ENCODE measurements around the gene LSR. TPM values are rescaled to one million over a fixed set of nuclear protein-coding genes. Genes with fewer than 3 reads are reported as not detected.
A peak's percentile ranks its signal among the peaks of the same experiment; 100 is the strongest.
"Not testable (repeated sequence)": the region's sequence is repeated elsewhere in the genome, so short reads cannot be mapped to it uniquely, and the experiment has no call there.

LSR gene
- total RNA-seq, 1 donor from 2014 or later: 2.8 TPM

DNA sequence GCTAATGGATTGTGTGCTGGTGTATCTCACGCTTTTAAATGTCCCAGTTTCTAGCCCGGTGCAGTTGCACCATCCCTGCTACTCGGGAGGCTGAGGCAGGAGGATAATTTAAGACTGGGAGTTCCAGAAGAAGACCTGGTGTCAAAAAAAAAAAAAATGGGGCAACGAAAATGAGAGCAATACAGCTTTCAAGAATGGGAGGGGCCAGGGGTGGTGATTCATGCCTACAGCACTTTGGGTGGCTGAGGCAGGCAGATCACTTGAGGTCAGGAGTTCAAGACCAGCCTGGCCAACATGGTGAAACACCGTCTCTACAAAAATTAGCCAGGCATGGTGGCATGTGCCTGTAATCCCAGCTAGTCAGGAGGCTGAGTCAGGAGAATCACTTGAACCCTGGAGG lies 37.3 kb downstream of the LSR start:
- intact Hi-C loops (cut with micrococcal nuclease); H3K9me3 Mint-ChIP-seq; H3K4me1 Mint-ChIP-seq; DNase-seq; H3K36me3 Mint-ChIP-seq (ENCODE audit: low read depth); H3K27ac Mint-ChIP-seq; H3K4me3 Mint-ChIP-seq: not testable (repeated sequence)
- peaks cover 18% of the 10 kb centered on the region for H3K27me3 Mint-ChIP-seq

DNA sequence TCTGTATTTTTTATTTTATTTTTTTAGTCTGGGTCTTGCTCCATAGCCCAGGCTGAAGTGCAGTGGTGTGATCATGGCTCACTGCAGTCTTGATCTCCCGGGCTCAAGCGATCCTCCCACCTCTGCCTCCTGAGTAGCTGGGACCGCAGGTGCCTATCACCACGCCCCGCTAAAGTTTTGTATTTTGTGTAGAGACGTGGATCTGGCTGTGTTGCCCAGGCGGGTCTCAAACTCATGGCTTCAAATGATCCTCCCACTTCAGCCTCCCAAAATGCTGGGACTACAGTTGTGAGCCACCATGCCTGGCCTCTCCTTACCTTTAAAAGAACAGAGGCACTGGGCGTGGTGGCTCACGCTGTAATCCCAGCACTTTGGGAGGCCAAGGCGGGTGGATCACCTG lies 38.9 kb downstream of the LSR start:
- H3K27ac Mint-ChIP-seq: no peak overlapping the region
- no peaks in the 10 kb centered on the region for H3K36me3 Mint-ChIP-seq (ENCODE audit: low read depth)
- peaks cover 14% of the 10 kb centered on the region for H3K27me3 Mint-ChIP-seq
- DNase-seq: no peak
- H3K4me1 Mint-ChIP-seq: no peaks in the 10 kb centered on the region
- intact Hi-C loops (cut with micrococcal nuclease): no loop called here
- no peak overlapping the region for H3K4me3 Mint-ChIP-seq
- H3K9me3 Mint-ChIP-seq: no peaks in the 10 kb centered on the region

DNA sequence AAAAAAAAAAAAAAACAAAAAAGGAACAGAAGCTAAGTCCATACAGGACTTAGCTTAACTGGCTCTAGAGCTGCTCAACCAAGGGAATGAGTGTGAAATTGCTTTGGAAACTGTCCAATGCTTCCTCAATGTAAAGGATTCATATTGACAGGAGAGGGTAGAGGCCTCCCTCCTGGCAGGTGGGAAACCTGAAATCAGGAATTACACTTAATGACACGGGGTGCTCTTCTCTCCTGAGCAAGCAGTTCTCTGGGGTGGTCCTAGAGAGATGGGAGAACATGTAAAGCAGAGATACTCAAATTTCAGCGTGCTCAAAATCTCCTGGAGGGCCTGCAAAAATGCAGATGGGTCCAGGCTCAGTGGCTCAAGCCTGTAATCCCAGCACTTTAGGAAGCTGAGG lies 39.5 kb downstream of the LSR start:
- intact Hi-C loops (cut with micrococcal nuclease): no loop called here
- Mint-ChIP-seq H3K9me3 (no peaks in the 10 kb centered on the region), H3K27ac (no peak overlapping the region)

DNA sequence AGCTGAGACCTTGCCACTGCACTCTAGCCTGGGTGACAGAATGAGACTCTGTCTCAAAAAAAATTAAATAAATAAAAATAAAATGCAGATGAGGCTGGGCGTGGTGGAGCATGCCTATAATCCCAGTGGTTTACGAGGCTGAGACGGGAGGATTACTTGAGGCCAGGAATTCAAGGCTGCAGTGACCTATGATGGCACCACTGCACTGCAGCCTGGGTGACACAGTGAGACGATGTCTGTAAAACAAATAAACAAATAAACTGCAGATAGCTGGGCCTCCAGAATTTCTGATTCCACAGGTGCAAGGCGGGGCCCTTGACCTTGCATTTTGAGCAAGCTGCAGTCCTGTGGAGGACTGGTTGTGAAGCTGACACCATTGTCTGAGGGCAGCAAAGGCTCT lies 40.1 kb downstream of the LSR start:
- Mint-ChIP-seq H3K36me3 (ENCODE audit: low read depth) (no peaks in the 10 kb centered on the region), H3K27ac (no peak overlapping the region), H3K4me1 (no peaks in the 10 kb centered on the region), H3K27me3 (peaks cover 6% of the 10 kb centered on the region), H3K9me3 (no peaks in the 10 kb centered on the region), H3K4me3 (no peak overlapping the region)
- no peak for DNase-seq
- intact Hi-C loops (cut with micrococcal nuclease): no loop called here

More for the DNA sequence above, 39.5 kb downstream of the LSR start:
- Mint-ChIP-seq H3K4me1 (no peaks in the 10 kb centered on the region), H3K4me3 (no peak overlapping the region), H3K27me3 (peaks cover 8% of the 10 kb centered on the region), H3K36me3 (ENCODE audit: low read depth) (no peaks in the 10 kb centered on the region)
- DNase-seq: no peak

DNA sequence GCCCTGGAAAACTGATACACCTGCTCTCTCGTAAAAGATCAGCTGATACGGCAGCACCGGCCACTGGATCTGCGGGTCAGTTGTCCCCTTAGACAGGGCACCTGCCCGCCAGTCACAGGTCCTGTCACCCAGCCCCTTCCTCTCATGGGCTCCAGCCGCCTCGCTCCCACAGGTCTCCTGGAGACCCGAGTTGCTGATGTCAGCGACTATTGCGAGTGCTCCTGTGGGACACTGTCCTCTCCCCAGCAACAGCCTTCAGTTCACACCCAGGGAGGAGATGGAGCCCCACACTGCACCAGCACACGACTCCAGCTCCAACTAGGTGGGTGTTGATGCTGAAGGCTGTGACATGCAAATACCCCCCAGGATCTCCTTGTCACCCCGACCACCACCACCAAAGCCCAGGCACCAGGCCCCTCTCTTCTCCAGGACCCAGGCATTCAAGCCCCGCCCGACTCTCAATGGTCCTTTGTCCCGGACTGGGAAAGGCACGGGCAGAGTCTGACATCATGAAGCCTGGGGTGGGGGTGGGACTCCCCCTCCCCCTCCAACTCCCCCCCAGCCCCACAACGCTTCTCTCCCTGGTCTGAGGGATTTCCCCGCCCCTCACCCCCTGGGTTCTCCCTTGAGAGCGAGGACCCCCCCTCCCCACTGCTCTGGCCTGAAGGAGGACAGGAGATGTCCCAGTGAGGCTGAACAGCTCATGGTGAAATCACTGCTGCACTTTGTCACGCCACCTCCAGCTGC lies 41.8 kb downstream of the LSR start:
- Mint-ChIP-seq H3K4me3 (no peak overlapping the region), H3K4me1 (no peaks in the 10 kb centered on the region), H3K36me3 (ENCODE audit: low read depth) (no peaks in the 10 kb centered on the region), H3K27ac (no peak overlapping the region), H3K27me3 (peaks cover 4% of the 10 kb centered on the region), H3K9me3 (no peaks in the 10 kb centered on the region)
- intact Hi-C loops (cut with micrococcal nuclease): no loop called here
- DNase-seq: no peak

DNA sequence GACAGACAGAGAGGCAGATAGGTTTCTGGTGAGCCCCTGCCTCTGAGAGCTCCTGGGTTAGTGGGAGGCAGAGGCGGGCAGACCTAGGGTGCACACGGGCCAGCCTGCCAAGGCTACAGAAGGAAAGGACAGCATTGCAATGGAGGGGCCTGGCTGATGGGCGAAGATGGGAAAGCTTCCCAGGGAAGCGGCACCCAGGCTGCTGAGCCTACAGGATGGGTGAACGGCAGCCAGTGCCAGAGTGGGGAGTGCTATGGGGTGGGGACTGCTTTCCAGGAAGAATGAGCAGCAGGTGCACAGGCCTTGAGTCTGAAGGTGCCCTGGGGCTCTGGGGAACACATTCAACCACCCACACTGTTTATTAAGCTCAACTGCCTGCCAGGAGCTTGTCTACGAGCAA lies 42.5 kb downstream of the LSR start:
- Mint-ChIP-seq H3K4me3 (no peak overlapping the region), H3K4me1 (peaks cover 7% of the 10 kb centered on the region), H3K27me3 (peaks cover 4% of the 10 kb centered on the region), H3K36me3 (ENCODE audit: low read depth) (no peaks in the 10 kb centered on the region), H3K27ac (no peak overlapping the region), H3K9me3 (no peaks in the 10 kb centered on the region)
- no peak for DNase-seq
- intact Hi-C loops (cut with micrococcal nuclease): no loop called here

DNA sequence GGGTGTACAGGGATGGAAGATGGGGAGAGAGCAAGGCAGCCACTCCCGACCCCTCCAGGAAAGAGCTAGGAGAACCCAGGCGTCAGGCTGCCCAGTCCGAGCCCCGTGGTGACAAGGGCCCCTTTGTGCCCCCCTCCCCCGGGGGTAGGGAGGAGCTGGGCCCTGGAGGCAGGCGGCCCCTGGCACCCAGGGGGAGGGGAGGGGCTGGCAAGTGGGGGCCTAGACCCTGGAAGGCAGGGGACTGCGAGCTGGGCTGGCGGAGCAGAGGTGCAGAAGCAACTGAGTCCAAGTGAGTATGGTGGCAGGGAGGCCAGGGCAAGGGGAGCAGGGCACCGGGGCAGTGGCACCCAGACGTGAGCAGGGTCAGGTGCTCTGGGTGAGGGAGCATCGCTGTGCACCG lies 43.1 kb downstream of the LSR start, which contains the start of gene MAG:
MAG (plus strand) TSS at position 246 of the 400 bp plus-strand sequence. CDS start 3,248 bp downstream, outside the sequence.
- H3K27ac Mint-ChIP-seq: no peak within 1 kb of the TSS
- intact Hi-C loops (cut with micrococcal nuclease): no loop called here

DNA sequence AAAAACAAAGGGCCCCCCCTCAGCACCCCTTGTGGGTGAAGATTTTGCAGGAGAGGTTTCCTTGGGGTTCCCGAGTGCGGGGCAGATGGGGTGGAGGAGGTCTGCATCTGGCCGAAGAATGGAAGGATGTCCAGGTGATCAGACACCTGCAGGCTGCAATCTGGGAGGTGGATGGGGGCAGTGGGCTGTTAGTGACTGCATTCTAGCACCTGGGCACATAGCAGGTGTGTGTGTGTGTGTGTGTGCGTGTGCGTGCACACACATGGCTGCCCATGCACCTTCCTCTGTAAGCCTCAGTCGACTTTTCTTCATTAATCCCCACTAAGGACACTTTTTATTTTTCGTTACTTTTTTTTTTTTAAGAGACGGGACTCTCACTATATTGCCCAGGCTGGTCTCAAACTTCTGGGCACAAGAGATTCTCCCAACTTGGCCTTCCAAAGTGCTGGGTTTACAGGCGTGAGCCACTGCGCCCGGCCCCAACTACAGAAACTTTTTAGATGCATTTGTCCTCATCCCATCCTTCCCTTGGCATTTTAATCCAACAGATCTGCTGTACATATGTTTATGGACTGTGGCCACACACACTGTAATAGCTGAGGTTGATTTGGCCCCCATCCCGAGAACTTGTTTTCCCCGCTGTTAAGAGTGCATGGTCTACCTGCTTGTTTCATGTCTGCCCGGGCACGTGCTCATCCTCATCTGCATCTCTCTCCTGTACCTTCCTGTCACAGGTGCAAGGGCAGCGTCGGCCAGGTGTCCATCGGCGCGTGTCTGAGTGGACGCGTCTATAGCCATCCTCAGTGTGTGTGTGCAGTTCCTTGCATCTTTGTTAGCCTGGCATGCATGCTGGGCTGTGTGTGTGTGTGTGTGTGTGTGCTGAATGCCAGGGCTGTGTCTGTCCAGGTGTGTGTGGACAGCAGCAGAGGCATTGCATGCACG lies 43.9 kb downstream of the LSR start:
- no peak overlapping the region for H3K4me3 Mint-ChIP-seq
- H3K4me1 Mint-ChIP-seq: peaks cover 7% of the 10 kb centered on the region
- H3K36me3 Mint-ChIP-seq (ENCODE audit: low read depth): no peaks in the 10 kb centered on the region
- no peaks in the 10 kb centered on the region for H3K9me3 Mint-ChIP-seq
- no peak overlapping the region for H3K27ac Mint-ChIP-seq
- intact Hi-C loops (cut with micrococcal nuclease): no loop called here
- no peak for DNase-seq
- peaks cover 4% of the 10 kb centered on the region for H3K27me3 Mint-ChIP-seq

More for the DNA sequence above, 43.1 kb downstream of the LSR start, which contains the start of gene MAG:
- H3K27me3 Mint-ChIP-seq: peaks cover 4% of the 10 kb centered on the region
- no peak within 1 kb of the TSS for H3K4me3 Mint-ChIP-seq
- no peaks in the 10 kb centered on the region for H3K36me3 Mint-ChIP-seq (ENCODE audit: low read depth)
- no peaks in the 10 kb centered on the region for H3K9me3 Mint-ChIP-seq
- peaks cover 7% of the 10 kb centered on the region for H3K4me1 Mint-ChIP-seq
- no peak for DNase-seq

DNA sequence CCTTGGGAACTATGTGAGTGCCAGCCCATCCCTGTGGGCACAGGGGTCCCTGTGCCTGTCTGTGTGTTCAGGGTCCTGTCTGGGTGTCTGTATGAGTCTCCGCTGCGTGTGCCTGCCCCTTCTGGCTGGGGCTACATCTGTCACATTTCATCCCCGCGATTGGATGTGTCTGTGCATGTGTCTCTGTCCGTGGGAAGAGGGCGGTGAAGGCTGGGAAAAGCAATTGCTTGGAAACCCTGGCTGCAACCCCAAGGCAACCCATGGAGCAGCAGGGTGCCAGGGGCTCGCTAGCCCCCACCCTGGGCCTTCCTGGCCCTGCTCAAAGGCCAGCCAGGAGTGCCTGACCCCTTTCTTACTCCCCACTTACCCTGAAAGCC lies 44.5 kb downstream of the LSR start:
- DNase-seq: no peak
- Mint-ChIP-seq H3K4me3 (no peak overlapping the region), H3K27me3 (peaks cover 4% of the 10 kb centered on the region), H3K4me1 (peaks cover 7% of the 10 kb centered on the region), H3K36me3 (ENCODE audit: low read depth) (no peaks in the 10 kb centered on the region), H3K9me3 (no peaks in the 10 kb centered on the region), H3K27ac (no peak overlapping the region)
- intact Hi-C loops (cut with micrococcal nuclease): no loop called here

DNA sequence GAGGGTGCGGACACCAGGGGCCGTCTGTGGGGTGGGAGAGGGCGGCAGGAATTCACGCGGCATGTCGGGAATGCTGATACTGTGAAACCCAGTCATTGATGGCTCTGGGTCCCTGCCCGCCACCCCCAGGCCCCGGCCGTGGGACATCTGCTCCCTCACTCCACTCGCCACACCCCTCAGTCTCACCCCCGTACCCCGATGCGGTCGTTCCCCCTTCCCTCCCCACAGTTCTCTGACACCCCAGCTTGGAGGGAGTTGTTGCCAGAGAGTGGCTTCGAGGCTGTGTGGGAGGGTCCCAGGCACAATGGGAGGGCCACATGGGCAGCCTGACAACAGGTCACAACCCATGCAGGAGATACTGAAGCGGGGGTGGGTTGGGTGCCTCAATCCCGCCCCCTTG lies 45.0 kb downstream of the LSR start:
- Mint-ChIP-seq H3K27me3 (peaks cover 4% of the 10 kb centered on the region), H3K4me3 (no peak overlapping the region), H3K9me3 (no peaks in the 10 kb centered on the region), H3K36me3 (ENCODE audit: low read depth) (no peaks in the 10 kb centered on the region), H3K4me1 (peaks cover 7% of the 10 kb centered on the region), H3K27ac (no peak overlapping the region)
- intact Hi-C loops (cut with micrococcal nuclease): no loop called here
- no peak for DNase-seq

DNA sequence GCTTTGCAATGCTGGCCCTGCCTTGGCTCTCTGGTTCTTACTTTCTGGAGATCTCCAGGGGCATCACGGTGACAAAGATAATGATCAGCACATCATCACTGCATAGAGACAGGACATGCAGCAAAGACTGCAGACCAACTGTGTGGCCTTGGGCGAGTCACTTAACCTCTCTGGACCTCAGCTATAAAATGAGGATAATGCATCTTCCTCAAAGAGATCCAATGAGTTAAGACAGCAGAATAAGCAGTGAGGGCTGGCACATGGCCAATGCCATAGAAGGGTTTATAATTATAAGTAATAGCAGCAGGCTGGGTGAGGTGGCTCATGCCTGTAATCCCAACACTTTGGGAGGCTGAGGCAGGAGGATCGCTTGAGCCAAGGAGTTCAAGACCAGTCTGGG lies 45.5 kb downstream of the LSR start:
- DNase-seq: no peak
- Mint-ChIP-seq H3K4me3 (no peak overlapping the region), H3K9me3 (no peaks in the 10 kb centered on the region), H3K36me3 (ENCODE audit: low read depth) (no peaks in the 10 kb centered on the region), H3K27ac (no peak overlapping the region), H3K27me3 (peaks cover 4% of the 10 kb centered on the region), H3K4me1 (peaks cover 7% of the 10 kb centered on the region)
- intact Hi-C loops (cut with micrococcal nuclease): no loop called here

DNA sequence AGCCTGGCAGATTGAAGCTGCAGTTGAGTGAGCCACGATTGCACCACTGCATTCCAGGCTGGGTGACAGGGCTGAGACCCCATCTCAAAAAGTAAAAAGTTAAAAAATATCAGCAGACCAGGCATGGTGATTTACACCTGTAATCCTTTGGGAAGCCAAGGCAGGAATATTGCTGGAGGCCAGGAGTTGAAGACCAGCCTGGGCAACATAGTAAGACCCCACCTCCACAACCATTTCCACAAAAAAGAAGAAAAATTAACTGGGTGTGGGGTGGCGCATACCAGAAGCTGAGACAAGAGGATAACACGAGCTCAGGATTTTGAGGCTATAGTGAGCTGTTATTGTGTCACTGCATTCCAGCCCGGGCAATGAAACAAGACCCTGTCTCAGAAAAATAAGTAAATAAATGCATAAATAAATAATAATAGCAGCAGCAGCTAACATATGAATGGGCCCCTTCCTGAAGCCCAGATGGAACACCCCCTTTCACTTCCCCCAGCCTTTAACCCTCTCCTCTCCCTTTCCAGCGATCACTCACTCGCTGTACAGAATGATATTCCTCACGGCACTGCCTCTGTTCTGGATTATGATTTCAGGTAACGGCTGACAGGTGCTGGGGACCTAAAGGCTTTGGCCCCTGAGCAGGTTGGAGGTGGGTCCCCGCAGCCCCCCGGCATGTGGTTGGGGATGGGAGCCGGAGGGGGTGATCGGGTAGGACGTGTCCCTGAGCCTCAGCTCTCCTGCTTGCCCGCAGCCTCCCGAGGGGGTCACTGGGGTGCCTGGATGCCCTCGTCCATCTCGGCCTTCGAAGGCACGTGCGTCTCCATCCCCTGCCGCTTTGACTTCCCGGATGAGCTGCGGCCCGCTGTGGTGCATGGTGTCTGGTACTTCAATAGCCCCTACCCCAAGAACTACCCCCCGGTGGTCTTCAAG lies 46.3 kb downstream of the LSR start:
- no peak overlapping the region for H3K27ac Mint-ChIP-seq
- H3K27me3 Mint-ChIP-seq: peaks cover 4% of the 10 kb centered on the region
- intact Hi-C loops (cut with micrococcal nuclease): no loop called here
- H3K36me3 Mint-ChIP-seq (ENCODE audit: low read depth): no peaks in the 10 kb centered on the region
- no peak for DNase-seq
- no peaks in the 10 kb centered on the region for H3K9me3 Mint-ChIP-seq
- peaks cover 7% of the 10 kb centered on the region for H3K4me1 Mint-ChIP-seq
- H3K4me3 Mint-ChIP-seq: no peak overlapping the region

DNA sequence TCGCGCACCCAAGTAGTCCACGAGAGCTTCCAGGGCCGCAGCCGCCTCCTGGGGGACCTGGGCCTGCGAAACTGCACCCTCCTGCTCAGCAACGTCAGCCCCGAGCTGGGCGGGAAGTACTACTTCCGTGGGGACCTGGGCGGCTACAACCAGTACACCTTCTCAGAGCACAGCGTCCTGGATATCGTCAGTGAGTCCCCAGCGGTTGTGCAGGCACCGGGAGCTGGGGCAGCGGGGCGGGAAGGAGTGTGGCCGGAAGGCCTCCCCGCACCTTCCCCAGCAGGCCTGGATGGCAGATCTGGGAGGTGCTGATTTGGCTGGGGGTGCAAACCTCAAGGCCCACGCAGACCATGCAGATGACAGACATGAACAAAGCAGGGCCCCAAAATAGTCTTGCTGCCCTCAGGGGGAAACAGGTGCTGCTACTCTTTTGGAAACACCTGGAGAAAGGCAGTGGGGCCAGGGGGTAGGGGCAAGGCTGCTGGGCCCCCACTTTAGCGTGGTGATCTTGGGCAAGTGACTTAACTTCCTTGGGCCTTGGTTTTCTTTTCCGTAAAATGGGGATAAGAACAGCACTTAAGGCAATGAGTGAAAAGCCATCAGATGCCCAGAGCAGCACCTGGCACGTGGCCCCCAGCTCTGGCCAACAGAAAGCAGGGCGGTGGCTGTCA lies 47.1 kb downstream of the LSR start:
- Mint-ChIP-seq H3K4me3 (no peak overlapping the region), H3K9me3 (no peaks in the 10 kb centered on the region), H3K36me3 (ENCODE audit: low read depth) (no peaks in the 10 kb centered on the region), H3K27ac (no peak overlapping the region), H3K27me3 (peaks cover 4% of the 10 kb centered on the region), H3K4me1 (peaks cover 7% of the 10 kb centered on the region)
- DNase-seq: peak; percentile 80
- intact Hi-C loops (cut with micrococcal nuclease): no loop called here
